NCI-H1417 (cell line): ENCODE measurements around the gene PPA1.
A peak's percentile ranks its signal among the peaks of the same experiment; 100 is the strongest.
"Not testable (repeated sequence)": the region's sequence is repeated elsewhere in the genome, so short reads cannot be mapped to it uniquely, and the experiment has no call there.

Source experiments
- DNase-seq, 3 experiments: peaks; one replicate each; lab custom pipeline; 2025; lab: John Stamatoyannopoulos, UW

Gene PPA1

GRCh38 chr10:70254778-70255328, 21.6 kb upstream of the PPA1 start:
- DNase-seq = no peak

GRCh38 chr10:70253878-70254765, 20.9 kb upstream of the PPA1 start:
- DNase-seq = no peak

GRCh38 chr10:70250961-70251680, 17.9 kb upstream of the PPA1 start:
- no peak for DNase-seq

GRCh38 chr10:70247360-70247759, 14.1 kb upstream of the PPA1 start:
- peak in 2 of 3 experiments; percentile 33 to 80 for DNase-seq

GRCh38 chr10:70241081-70241480, 7.9 kb upstream of the PPA1 start:
- no peak for DNase-seq

- not testable (repeated sequence) for DNase-seq
Measured at GRCh38 chr10:70239986-70240385, 6.8 kb upstream of the PPA1 start.

GRCh38 chr10:70239077-70239976, 6.1 kb upstream of the PPA1 start:
- not testable (repeated sequence) for DNase-seq

GRCh38 chr10:70237958-70238536, 4.8 kb upstream of the PPA1 start:
- DNase-seq = not testable (repeated sequence)

GRCh38 chr10:70234668-70235447, 1.6 kb upstream of the PPA1 start:
- no peak for DNase-seq

GRCh38 chr10:70233939-70234300, 691 bp upstream of the PPA1 start:
- no peak for DNase-seq

- DNase-seq = no peak
Measured at GRCh38 chr10:70232859-70233108, 445 bp downstream of the PPA1 start.

- DNase-seq = peak; percentile 12 to 46 (median 41)
Measured at GRCh38 chr10:70232155-70232858, 922 bp downstream of the PPA1 start.

GRCh38 chr10:70228491-70228890, 4.7 kb downstream of the PPA1 start:
- DNase-seq = peak in 2 of 3 experiments; percentile 3 to 58

GRCh38 chr10:70227548-70228320, 5.5 kb downstream of the PPA1 start:
- DNase-seq = no peak

GRCh38 chr10:70223728-70224127, 9.5 kb downstream of the PPA1 start:
- DNase-seq = no peak

GRCh38 chr10:70222811-70223447, 10.3 kb downstream of the PPA1 start:
- DNase-seq = not testable (repeated sequence)

GRCh38 chr10:70222340-70222794, 10.9 kb downstream of the PPA1 start:
- no peak for DNase-seq

GRCh38 chr10:70221030-70221429, 12.2 kb downstream of the PPA1 start:
- peak in 1 of 3 experiments; percentile 43 for DNase-seq

GRCh38 chr10:70212879-70213278, 20.4 kb downstream of the PPA1 start:
- no peak for DNase-seq
